HG03432 (cell line): ENCODE data around the gene TTLL9.
A peak's percentile ranks its signal among the peaks of the same experiment; 100 is the strongest.
"Not testable (repeated sequence)": the region's sequence is repeated elsewhere in the genome, so short reads cannot be mapped to it uniquely, and the experiment has no call there.

ENCODE experiments used
- ATAC-seq: cut with Tn5 transposase; IDR thresholded peaks from one replicate; pipeline ENCODE4 v1.9.1; 2021; ENCODE audit warnings: mild to moderate bottlenecking, moderate library complexity; ENCODE audit not compliant: unreplicated experiment

TTLL9 gene

GRCh38 chr20:31869942-31870725 is at the start of gene TTLL9, which contains the start of gene DUSP15:
TTLL9 (plus strand) TSS chr20:31870634; CDS start chr20:31871127, 493 bp downstream.
DUSP15 (minus strand) TSS chr20:31870527; CDS start chr20:31870337, 190 bp downstream.
- ATAC-seq: no peak

GRCh38 chr20:31821427-31821826 is 49.0 kb upstream of the TTLL9 start:
- no peak for ATAC-seq

- ATAC-seq: peak; percentile 75
These were observed 47.8 kb upstream of the TTLL9 start for GRCh38 chr20:31822421-31823330.

- no peak for ATAC-seq
These were observed 46.9 kb upstream of the TTLL9 start for GRCh38 chr20:31823360-31824124.

GRCh38 chr20:31824125-31824485 is 46.3 kb upstream of the TTLL9 start:
- ATAC-seq: no peak

- no peak for ATAC-seq
These were observed 45.7 kb upstream of the TTLL9 start for GRCh38 chr20:31824554-31825313.

GRCh38 chr20:31826074-31826473 is 44.4 kb upstream of the TTLL9 start:
- ATAC-seq: no peak

GRCh38 chr20:31827059-31827458 is 43.4 kb upstream of the TTLL9 start:
- ATAC-seq: no peak

GRCh38 chr20:31828016-31828415 is 42.4 kb upstream of the TTLL9 start:
- not testable (repeated sequence) for ATAC-seq

- ATAC-seq: no peak
These were observed 40.7 kb upstream of the TTLL9 start for GRCh38 chr20:31829731-31830130.

- ATAC-seq: no peak
These were observed 39.9 kb upstream of the TTLL9 start for GRCh38 chr20:31830406-31830981.

- ATAC-seq: no peak
These were observed 39.2 kb upstream of the TTLL9 start for GRCh38 chr20:31831211-31831610.

- ATAC-seq: no peak
These were observed 38.6 kb upstream of the TTLL9 start for GRCh38 chr20:31831771-31832306.

GRCh38 chr20:31833130-31833930 is 37.1 kb upstream of the TTLL9 start:
- ATAC-seq: no peak

- ATAC-seq: no peak
These were observed 36.4 kb upstream of the TTLL9 start for GRCh38 chr20:31833931-31834521.

GRCh38 chr20:31835554-31835953 is 34.9 kb upstream of the TTLL9 start:
- ATAC-seq: peak; percentile 12

- ATAC-seq: peak; percentile 87
These were observed 34.2 kb upstream of the TTLL9 start for GRCh38 chr20:31835977-31836852.
